Ovary (tissue), 3 donors: ENCODE results near the gene BCL6B.

Experiments used
- CTCF ChIP-seq, 3 donors: fragments of 450-650 bp in 2 of 3; fragments of 200-600 bp in 1 of 3; IDR thresholded peaks; one replicate each; pipeline versions ENCODE4 v1.5.1 to v1.8.0; 2016 to 2022; ENCODE audit warnings: antibody characterized with exemption in 3 of 3, mild to moderate bottlenecking in 1 of 3
- EP300 ChIP-seq: sonication (generic); formaldehyde crosslinking; IDR thresholded peaks from one replicate; pipeline ENCODE4 v1.6.1; 2017; ENCODE audit warnings: antibody characterized with exemption
- POLR2A ChIP-seq: fragments of 450-650 bp; IDR thresholded peaks from one replicate; pipeline ENCODE4 v1.6.1; 2017; ENCODE audit warnings: antibody characterized with exemption, mild to moderate bottlenecking, moderate library complexity
- donor health status: DM: no; HTN: no; CAD: no.

GRCh38 chr17:7038025-7038862 lies 15.4 kb downstream of the BCL6B start:
- no peak for TF ChIP-seq CTCF (IDR thresholded peaks at IDR 0.05)
- TF ChIP-seq EP300 = no peak
- no peak for TF ChIP-seq POLR2A
